Activated CD8-positive, alpha-beta memory T cell treated with anti-CD3 and anti-CD28 coated beads, Interleukin-2, amount 50 U/mL, for 48 hours (primary cell): ENCODE data around the gene CHPT1.

Experiments used
- DNase-seq: peaks from one replicate; pipeline ENCODE4 v3.0.0-alpha.2; 2020

The CHPT1 gene

GRCh38 chr12:101686176-101686575 lies 11.3 kb upstream of the CHPT1 start:
- no peak for DNase-seq

- no peak for DNase-seq
These were observed 6.8 kb upstream of the CHPT1 start for GRCh38 chr12:101690544-101691098.

GRCh38 chr12:101691503-101692096 lies 5.8 kb upstream of the CHPT1 start:
- no peak for DNase-seq

- DNase-seq: no peak
These were observed 3.1 kb upstream of the CHPT1 start for GRCh38 chr12:101694297-101694848.

- DNase-seq: no peak
These were observed 2.5 kb upstream of the CHPT1 start for GRCh38 chr12:101694986-101695385.

GRCh38 chr12:101695706-101696105 lies 1.7 kb upstream of the CHPT1 start:
- no peak for DNase-seq

GRCh38 chr12:101696251-101697196 lies 916 bp upstream of the CHPT1 start:
- DNase-seq: peak; percentile 54

- DNase-seq: peak; percentile 69
These were observed 725 bp downstream of the CHPT1 start for GRCh38 chr12:101697930-101698799.

GRCh38 chr12:101698800-101699347 lies 1.4 kb downstream of the CHPT1 start:
- no peak for DNase-seq

GRCh38 chr12:101700299-101700820 lies 2.9 kb downstream of the CHPT1 start:
- no peak for DNase-seq

- no peak for DNase-seq
These were observed 6.0 kb downstream of the CHPT1 start for GRCh38 chr12:101703487-101703886.

- no peak for DNase-seq
These were observed 9.0 kb downstream of the CHPT1 start for GRCh38 chr12:101706403-101706802.

- DNase-seq: no peak
These were observed 9.8 kb downstream of the CHPT1 start for GRCh38 chr12:101707131-101707782.

GRCh38 chr12:101710288-101710687 lies 12.8 kb downstream of the CHPT1 start:
- no peak for DNase-seq

GRCh38 chr12:101713059-101713682 lies 15.7 kb downstream of the CHPT1 start:
- DNase-seq: no peak

- DNase-seq: no peak
These were observed 16.5 kb downstream of the CHPT1 start for GRCh38 chr12:101713930-101714329.

GRCh38 chr12:101714877-101715444 lies 17.5 kb downstream of the CHPT1 start:
- DNase-seq: no peak

- DNase-seq: no peak
These were observed 22.1 kb downstream of the CHPT1 start for GRCh38 chr12:101719566-101719965.

- DNase-seq: no peak
These were observed 22.7 kb downstream of the CHPT1 start for GRCh38 chr12:101720118-101720517.

GRCh38 chr12:101722392-101722791 lies 25.0 kb downstream of the CHPT1 start:
- no peak for DNase-seq

GRCh38 chr12:101727098-101727497 lies 29.7 kb downstream of the CHPT1 start:
- DNase-seq: no peak
